WTC11 (cell line): ENCODE data around the gene RBL1. TPM values are rescaled to one million over a fixed set of nuclear protein-coding genes. Genes with fewer than 3 reads are reported as not detected.

Experiments
- ATAC-seq: fragments of 200-7000 bp; cut with Tn5 transposase; 2 replicates; pipeline ENCODE4 v1.10.0; 2021; ENCODE audit warnings: mild to moderate bottlenecking, moderate library complexity
- CTCF ChIA-PET: fragments of 300-600 bp; sonication (Branson Sonifier 250); formaldehyde crosslinking; loops from one replicate; lab custom pipeline; 2021; ENCODE audit warnings: antibody characterized with exemption; lab: Charles Lee
- POLR2A ChIA-PET: fragments of 350-600 bp; sonication (Branson Sonifier 250); formaldehyde crosslinking; loops from one replicate; lab custom pipeline; 2021; ENCODE audit warnings: antibody characterized with exemption; lab: Charles Lee
- DNase-seq: peaks from one replicate; pipeline ENCODE4 v3.0.0; 2021; ENCODE audit warnings: low spot score
- H3K27ac Mint-ChIP-seq: 2 replicates; pipeline ENCODE4 v1.8.0; 2021; ENCODE audit warnings: mixed read lengths
- H3K27me3 Mint-ChIP-seq: 2 replicates; pipeline ENCODE4 v1.8.0; 2021; ENCODE audit warnings: low read depth, mild to moderate bottlenecking, moderate library complexity, mixed read lengths
- H3K36me3 Mint-ChIP-seq: 2 replicates; pipeline ENCODE4 v1.8.0; 2021; ENCODE audit warnings: mixed read lengths
- H3K4me1 Mint-ChIP-seq: 2 replicates; pipeline ENCODE4 v1.8.0; 2022; ENCODE audit warnings: mixed read lengths
- H3K4me3 Mint-ChIP-seq: 2 replicates; pipeline ENCODE4 v1.8.0; 2021; ENCODE audit warnings: mild to moderate bottlenecking, moderate library complexity, mixed read lengths
- H3K9me3 Mint-ChIP-seq: 2 replicates; pipeline ENCODE4 v1.8.0; 2021; ENCODE audit warnings: mixed read lengths
- ATF3 ChIP-seq: sonication (generic); formaldehyde crosslinking; conservative IDR thresholded peaks from 2 replicates; pipeline ENCODE4 v1.8.1; 2022; ENCODE audit warnings: mild to moderate bottlenecking, missing genetic modification reagents
- E2F4 ChIP-seq: sonication (generic); formaldehyde crosslinking; IDR thresholded peaks from 2 replicates; pipeline ENCODE4 v1.8.1; 2022; ENCODE audit warnings: low read depth, mild to moderate bottlenecking, moderate library complexity, missing genetic modification reagents, borderline replicate concordance
- E2F5 ChIP-seq: sonication (generic); formaldehyde crosslinking; IDR thresholded peaks from 2 replicates; pipeline ENCODE4 v1.8.1; 2022; ENCODE audit warnings: mild to moderate bottlenecking, moderate library complexity, missing genetic modification reagents
- ESRRA ChIP-seq: sonication (generic); formaldehyde crosslinking; IDR thresholded peaks from 2 replicates; pipeline ENCODE4 v1.8.1; 2022; ENCODE audit warnings: mild to moderate bottlenecking, missing genetic modification reagents, borderline replicate concordance
- FOXJ3 ChIP-seq: sonication (generic); formaldehyde crosslinking; IDR thresholded peaks from 2 replicates; pipeline ENCODE4 v1.9.0; 2021; ENCODE audit warnings: missing genetic modification reagents, mild to moderate bottlenecking, borderline replicate concordance
- FOXK1 ChIP-seq: sonication (generic); formaldehyde crosslinking; IDR thresholded peaks from 2 replicates; pipeline ENCODE4 v1.8.0; 2022; ENCODE audit warnings: mild to moderate bottlenecking, moderate library complexity, missing genetic modification reagents
- JUN ChIP-seq: sonication (generic); formaldehyde crosslinking; IDR thresholded peaks from 2 replicates; pipeline ENCODE4 v1.8.0; 2023; ENCODE audit warnings: mild to moderate bottlenecking, missing genetic modification reagents
- MAX ChIP-seq: sonication (generic); formaldehyde crosslinking; IDR thresholded peaks from 2 replicates; pipeline ENCODE4 v1.8.0; 2022; ENCODE audit warnings: mild to moderate bottlenecking, missing genetic modification reagents
- MLX ChIP-seq: sonication (generic); formaldehyde crosslinking; IDR thresholded peaks from 2 replicates; pipeline ENCODE4 v1.8.1; 2023; ENCODE audit warnings: mild to moderate bottlenecking, missing genetic modification reagents, moderate library complexity
- NFATC4 ChIP-seq: fragments of 250-450 bp; sonication (Bioruptor Pico); IDR thresholded peaks from 2 replicates; pipeline ENCODE4 v1.9.0; 2021; ENCODE audit warnings: mild to moderate bottlenecking
- NFYB ChIP-seq: sonication (generic); formaldehyde crosslinking; conservative IDR thresholded peaks from 2 replicates; pipeline ENCODE4 v1.8.0; 2022; ENCODE audit warnings: low read depth, missing genetic modification reagents
- NR2C2 ChIP-seq: sonication (generic); formaldehyde crosslinking; IDR thresholded peaks from 2 replicates; pipeline ENCODE4 v1.8.0; 2022; ENCODE audit warnings: mild to moderate bottlenecking, missing genetic modification reagents
- OVOL2 ChIP-seq: fragments of 250-450 bp; sonication (Bioruptor Pico); IDR thresholded peaks from 2 replicates; pipeline ENCODE4 v1.9.0; 2021; ENCODE audit warnings: mild to moderate bottlenecking, borderline replicate concordance
- TEAD4 ChIP-seq: sonication (generic); formaldehyde crosslinking; IDR thresholded peaks from 2 replicates; pipeline ENCODE4 v1.8.0; 2022; ENCODE audit warnings: mild to moderate bottlenecking, missing genetic modification reagents
- ZNF138 ChIP-seq: sonication (generic); formaldehyde crosslinking; conservative IDR thresholded peaks from 2 replicates; pipeline ENCODE4 v1.8.1; 2022; ENCODE audit warnings: mild to moderate bottlenecking, moderate library complexity, missing genetic modification reagents
- ZNF219 ChIP-seq: sonication (generic); formaldehyde crosslinking; IDR thresholded peaks from 2 replicates; pipeline ENCODE4 v1.8.0; 2023; ENCODE audit warnings: missing genetic modification reagents, mild to moderate bottlenecking, borderline replicate concordance
- ZNF396 ChIP-seq: fragments of 250-450 bp; sonication (Bioruptor Pico); IDR thresholded peaks from 2 replicates; pipeline ENCODE4 v1.8.0; 2021; ENCODE audit warnings: mild to moderate bottlenecking, moderate library complexity, borderline replicate concordance
- ZNF416 ChIP-seq: fragments of 250-450 bp; sonication (Bioruptor Pico); IDR thresholded peaks from 2 replicates; pipeline ENCODE4 v1.9.0; 2021; ENCODE audit warnings: mild to moderate bottlenecking, inconsistent platforms
- ZNF512 ChIP-seq: sonication (generic); formaldehyde crosslinking; IDR thresholded peaks from 2 replicates; pipeline ENCODE4 v1.8.1; 2022; ENCODE audit warnings: missing genetic modification reagents, borderline replicate concordance
- total RNA-seq: library from RNA; stranded (reverse); gene quantifications from 3 replicates; pipeline ENCODE4 v1.2.3, GENCODE V29; 2021
- TF ChIP-seq, protein P1 (sequence below): sonication (generic); formaldehyde crosslinking; conservative IDR thresholded peaks from 2 replicates; pipeline ENCODE4 v1.8.1; 2023; ENCODE audit warnings: mild to moderate bottlenecking, low read depth, missing genetic modification reagents, moderate library complexity
- TF ChIP-seq, protein P2 (sequence below): sonication (generic); formaldehyde crosslinking; IDR thresholded peaks from 2 replicates; pipeline ENCODE4 v1.8.1; 2023; ENCODE audit warnings: mild to moderate bottlenecking, moderate library complexity, missing genetic modification reagents
- TF ChIP-seq, protein P3 (sequence below): sonication (generic); formaldehyde crosslinking; IDR thresholded peaks from 2 replicates; pipeline ENCODE4 v1.8.0; 2023; ENCODE audit warnings: missing genetic modification reagents

RBL1 gene
- total RNA-seq, 1 experiment from 2014 or later = 11.1 TPM

- TF ChIP-seq MLX (CRISPR knock-in tag) (no peak), NR2C2 (CRISPR knock-in tag) (no peak), NFYB (CRISPR knock-in tag) (no peak), ZNF138 (no peak), ZNF416 (CRISPR knock-in tag) (no peak)
Observed at GRCh38 chr20:37120497-37120896, 24.7 kb upstream of the RBL1 start (continued).

GRCh38 chr20:37119356-37120036 is 23.7 kb upstream of the RBL1 start:
- H3K27ac Mint-ChIP-seq = no peak overlapping the region
- TF ChIP-seq ZNF219 (CRISPR knock-in tag) = no peak
- no peak for TF ChIP-seq OVOL2 (CRISPR knock-in tag)
- TF ChIP-seq FOXJ3 (CRISPR knock-in tag) = no peak
- TF ChIP-seq ZNF512 (CRISPR knock-in tag) = peak; percentile 79; the same call in 1 of the 2 replicates
- TF ChIP-seq, all 79 proteins: peak for 1
- Mint-ChIP-seq H3K4me1 (no peaks in the 10 kb centered on the region), H3K27me3 (no peaks in the 10 kb centered on the region), H3K36me3 (peaks cover 4% of the 10 kb centered on the region; the same call in 1 of the 2 replicates), H3K9me3 (peaks cover 5% of the 10 kb centered on the region), H3K4me3 (no peak overlapping the region)
- POLR2A ChIA-PET = no interaction called here
- CTCF ChIA-PET = interaction anchor here (0.5 to 1.4 kb wide), 2 partner anchors 46 to 76 kb away, joined by 3 to 4 read pairs; no protein-coding TSS in a partner anchor
- no peak for ATAC-seq
- DNase-seq = no peak

DNA sequence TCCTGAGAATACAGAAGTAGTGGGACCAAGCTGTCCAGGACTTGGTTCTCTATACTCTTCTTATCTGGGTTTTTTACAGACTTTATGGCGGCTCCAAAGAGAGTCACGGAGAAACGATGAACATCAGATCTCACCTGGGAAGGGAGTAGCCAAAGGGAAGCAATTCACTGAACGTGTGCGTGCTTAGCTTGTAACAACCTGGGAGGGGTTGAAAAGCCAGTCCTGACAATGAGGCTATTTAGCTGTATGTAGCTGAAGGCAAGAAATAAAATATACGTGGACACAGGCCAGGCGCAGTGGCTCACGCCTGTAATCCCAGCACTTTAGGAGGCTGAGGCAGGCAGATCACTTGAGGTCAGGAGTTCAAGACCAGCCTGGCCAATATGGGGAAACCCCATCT is 18.2 kb upstream of the RBL1 start:
- Mint-ChIP-seq H3K27ac (no peak overlapping the region), H3K9me3 (no peaks in the 10 kb centered on the region), H3K27me3 (no peaks in the 10 kb centered on the region), H3K36me3 (no peaks in the 10 kb centered on the region), H3K4me1 (no peaks in the 10 kb centered on the region), H3K4me3 (no peak overlapping the region)
- POLR2A ChIA-PET = interaction anchor here (0.6 kb wide), 1 partner anchor 25 kb away, joined by 4 read pairs; no protein-coding TSS in a partner anchor
- CTCF ChIA-PET = no interaction called here
- ATAC-seq = no peak
- DNase-seq = no peak
- TF ChIP-seq MAX (CRISPR knock-in tag) (no peak), FOXJ3 (CRISPR knock-in tag) (no peak), ZNF396 (no peak), JUN (no peak), NFYB (CRISPR knock-in tag) (no peak), E2F4 (CRISPR knock-in tag) (no peak), ATF3 (no peak), TEAD4 (CRISPR knock-in tag) (no peak), FOXK1 (CRISPR knock-in tag) (no peak), E2F5 (no peak), ESRRA (CRISPR knock-in tag) (no peak), NFATC4 (CRISPR knock-in tag) (no peak)
- TF ChIP-seq, protein P1, sequence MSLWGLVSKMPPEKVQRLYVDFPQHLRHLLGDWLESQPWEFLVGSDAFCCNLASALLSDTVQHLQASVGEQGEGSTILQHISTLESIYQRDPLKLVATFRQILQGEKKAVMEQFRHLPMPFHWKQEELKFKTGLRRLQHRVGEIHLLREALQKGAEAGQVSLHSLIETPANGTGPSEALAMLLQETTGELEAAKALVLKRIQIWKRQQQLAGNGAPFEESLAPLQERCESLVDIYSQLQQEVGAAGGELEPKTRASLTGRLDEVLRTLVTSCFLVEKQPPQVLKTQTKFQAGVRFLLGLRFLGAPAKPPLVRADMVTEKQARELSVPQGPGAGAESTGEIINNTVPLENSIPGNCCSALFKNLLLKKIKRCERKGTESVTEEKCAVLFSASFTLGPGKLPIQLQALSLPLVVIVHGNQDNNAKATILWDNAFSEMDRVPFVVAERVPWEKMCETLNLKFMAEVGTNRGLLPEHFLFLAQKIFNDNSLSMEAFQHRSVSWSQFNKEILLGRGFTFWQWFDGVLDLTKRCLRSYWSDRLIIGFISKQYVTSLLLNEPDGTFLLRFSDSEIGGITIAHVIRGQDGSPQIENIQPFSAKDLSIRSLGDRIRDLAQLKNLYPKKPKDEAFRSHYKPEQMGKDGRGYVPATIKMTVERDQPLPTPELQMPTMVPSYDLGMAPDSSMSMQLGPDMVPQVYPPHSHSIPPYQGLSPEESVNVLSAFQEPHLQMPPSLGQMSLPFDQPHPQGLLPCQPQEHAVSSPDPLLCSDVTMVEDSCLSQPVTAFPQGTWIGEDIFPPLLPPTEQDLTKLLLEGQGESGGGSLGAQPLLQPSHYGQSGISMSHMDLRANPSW (CRISPR knock-in tag) = no peak
- TF ChIP-seq, protein P2, sequence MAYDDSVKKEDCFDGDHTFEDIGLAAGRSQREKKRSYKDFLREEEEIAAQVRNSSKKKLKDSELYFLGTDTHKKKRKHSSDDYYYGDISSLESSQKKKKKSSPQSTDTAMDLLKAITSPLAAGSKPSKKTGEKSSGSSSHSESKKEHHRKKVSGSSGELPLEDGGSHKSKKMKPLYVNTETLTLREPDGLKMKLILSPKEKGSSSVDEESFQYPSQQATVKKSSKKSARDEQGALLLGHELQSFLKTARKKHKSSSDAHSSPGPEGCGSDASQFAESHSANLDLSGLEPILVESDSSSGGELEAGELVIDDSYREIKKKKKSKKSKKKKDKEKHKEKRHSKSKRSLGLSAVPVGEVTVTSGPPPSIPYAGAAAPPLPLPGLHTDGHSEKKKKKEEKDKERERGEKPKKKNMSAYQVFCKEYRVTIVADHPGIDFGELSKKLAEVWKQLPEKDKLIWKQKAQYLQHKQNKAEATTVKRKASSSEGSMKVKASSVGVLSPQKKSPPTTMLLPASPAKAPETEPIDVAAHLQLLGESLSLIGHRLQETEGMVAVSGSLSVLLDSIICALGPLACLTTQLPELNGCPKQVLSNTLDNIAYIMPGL (CRISPR knock-in tag) = no peak
- TF ChIP-seq, protein P3, sequence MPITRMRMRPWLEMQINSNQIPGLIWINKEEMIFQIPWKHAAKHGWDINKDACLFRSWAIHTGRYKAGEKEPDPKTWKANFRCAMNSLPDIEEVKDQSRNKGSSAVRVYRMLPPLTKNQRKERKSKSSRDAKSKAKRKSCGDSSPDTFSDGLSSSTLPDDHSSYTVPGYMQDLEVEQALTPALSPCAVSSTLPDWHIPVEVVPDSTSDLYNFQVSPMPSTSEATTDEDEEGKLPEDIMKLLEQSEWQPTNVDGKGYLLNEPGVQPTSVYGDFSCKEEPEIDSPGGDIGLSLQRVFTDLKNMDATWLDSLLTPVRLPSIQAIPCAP (CRISPR knock-in tag) = no peak
